WERI-Rb-1 (cell line): ENCODE data around the gene ALDH3A1.

Experiments
- DNase-seq: peaks from one replicate; pipeline ENCODE4 v3.0.0-alpha.2; 2020
- H3K27ac ChIP-seq: fragments of 250-450 bp; sonication (Bioruptor Pico); 2 replicates; pipeline ENCODE4 v1.5.1; 2020; ENCODE audit warnings: mild to moderate bottlenecking, moderate library complexity
- H3K27me3 ChIP-seq: fragments of 250-450 bp; sonication (Bioruptor Pico); 2 replicates; pipeline ENCODE4 v1.5.1; 2021; ENCODE audit warnings: mild to moderate bottlenecking, low read depth, moderate library complexity; ENCODE audit not compliant: insufficient read depth, severe bottlenecking
- H3K36me3 ChIP-seq: fragments of 250-450 bp; sonication (Bioruptor Pico); 2 replicates; pipeline ENCODE4 v1.5.1; 2020; ENCODE audit warnings: mild to moderate bottlenecking, moderate library complexity
- H3K4me3 ChIP-seq: 2 replicates; pipeline ENCODE4 v1.5.1; 2011; ENCODE audit warnings: low read depth, mild to moderate bottlenecking, control low read depth, low read length
- H3K9me3 ChIP-seq: fragments of 250-450 bp; sonication (Bioruptor Pico); 2 replicates; pipeline ENCODE4 v1.5.1; 2021; ENCODE audit warnings: mild to moderate bottlenecking, moderate library complexity; ENCODE audit not compliant: severe bottlenecking
- CTCF ChIP-seq: IDR thresholded peaks from 2 replicates; pipeline ENCODE4 v1.5.1; 2011; ENCODE audit warnings: low read depth, mild to moderate bottlenecking, control low read depth, inconsistent platforms, low read length

The ALDH3A1 gene

GRCh38 chr17:19750835-19751234 is 2.7 kb upstream of the ALDH3A1 start:
- H3K27me3 ChIP-seq = no peaks in the 10 kb centered on the region
- no peak for DNase-seq
- no peaks in the 10 kb centered on the region for H3K9me3 ChIP-seq
- no peaks in the 10 kb centered on the region for H3K36me3 ChIP-seq
- TF ChIP-seq CTCF = no peak
- no peak overlapping the region for H3K27ac ChIP-seq
- H3K4me3 ChIP-seq = no peak overlapping the region

DNA sequence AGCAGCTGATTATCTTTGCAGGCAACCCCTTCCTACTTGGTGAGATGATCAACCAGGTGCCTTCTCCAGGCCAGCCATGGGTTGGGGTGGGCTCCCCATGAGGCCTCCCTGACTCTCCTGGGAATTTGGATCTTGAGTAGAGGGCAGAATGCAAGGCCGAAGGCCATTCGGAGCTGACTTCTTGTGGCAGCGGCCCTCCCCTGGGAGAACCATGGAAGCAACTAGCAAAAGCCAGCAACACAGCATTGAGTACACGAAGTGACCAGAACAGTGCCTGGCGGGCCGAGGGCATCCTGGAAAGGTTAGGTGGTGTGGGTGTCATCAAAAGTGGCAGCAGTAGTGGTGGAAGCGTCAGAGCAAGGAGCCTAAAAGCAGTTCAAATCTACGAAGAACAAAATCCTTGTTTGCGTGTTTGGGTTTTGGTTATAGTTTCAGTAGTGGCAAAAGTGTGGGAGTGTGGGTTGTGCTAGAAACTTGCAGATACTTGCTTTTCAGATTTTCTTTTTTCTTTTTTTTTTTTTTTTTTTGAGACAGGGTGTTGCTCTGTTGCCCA is 2.0 kb upstream of the ALDH3A1 start:
- TF ChIP-seq CTCF = no peak
- Histone ChIP-seq H3K27me3 (no peaks in the 10 kb centered on the region), H3K9me3 (no peaks in the 10 kb centered on the region), H3K4me3 (no peak overlapping the region), H3K27ac (no peak overlapping the region), H3K36me3 (no peaks in the 10 kb centered on the region)
- DNase-seq = no peak

DNA sequence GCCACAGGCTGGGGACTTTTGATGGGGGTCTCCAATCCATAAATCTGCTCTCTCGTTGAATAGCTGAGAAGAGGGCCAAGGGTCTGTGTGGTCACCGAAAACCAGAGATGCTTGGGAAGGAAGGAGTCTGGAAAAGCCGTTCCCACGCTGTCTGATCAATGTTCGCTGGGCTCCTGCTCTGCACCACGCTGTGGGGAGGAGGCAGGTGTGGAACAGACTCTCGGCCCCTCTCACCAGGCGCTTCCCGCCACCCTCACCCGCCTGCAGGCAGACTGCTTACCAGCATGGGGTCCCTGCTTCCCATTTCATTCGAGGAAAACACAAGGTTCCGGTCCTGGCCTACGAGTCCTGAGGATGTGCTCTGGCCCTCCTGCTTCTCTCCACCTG is 702 bp upstream of the ALDH3A1 start:
- no peaks in the 10 kb centered on the region for H3K36me3 ChIP-seq

GRCh38 chr17:19747159-19747719 is 859 bp downstream of the ALDH3A1 start:
- Histone ChIP-seq H3K36me3 (no peaks in the 10 kb centered on the region), H3K4me3 (no peak overlapping the region), H3K27me3 (no peaks in the 10 kb centered on the region), H3K27ac (no peak overlapping the region), H3K9me3 (no peaks in the 10 kb centered on the region)
- DNase-seq = no peak
- TF ChIP-seq CTCF = no peak

More for the DNA sequence above, 702 bp upstream of the ALDH3A1 start:
- Histone ChIP-seq H3K4me3 (no peak overlapping the region), H3K9me3 (no peaks in the 10 kb centered on the region), H3K27me3 (no peaks in the 10 kb centered on the region), H3K27ac (no peak overlapping the region)
- no peak for DNase-seq
- no peak for TF ChIP-seq CTCF

DNA sequence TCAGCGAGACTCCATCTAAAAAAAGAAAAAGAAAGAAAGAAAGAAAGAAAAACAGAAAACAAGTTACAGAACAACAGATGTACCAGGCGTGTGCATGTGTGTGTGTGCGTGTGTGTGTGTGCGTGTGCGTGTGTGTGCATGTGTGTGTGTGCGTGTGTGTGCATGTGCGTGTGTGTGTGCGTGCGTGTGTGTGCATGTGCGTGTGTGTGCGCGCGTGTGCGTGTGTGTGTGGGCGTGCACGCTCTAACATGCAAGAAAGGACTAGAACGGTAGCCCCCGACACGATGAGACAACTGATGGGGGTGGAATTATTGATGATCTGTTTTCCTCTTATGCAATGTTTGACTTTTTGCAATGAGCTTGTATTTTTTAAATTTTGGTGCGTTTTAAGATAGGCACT is 1.6 kb downstream of the ALDH3A1 start:
- H3K4me3 ChIP-seq = no peak overlapping the region
- no peak for DNase-seq
- no peak for TF ChIP-seq CTCF
- no peak overlapping the region for H3K27ac ChIP-seq
- H3K9me3 ChIP-seq = no peaks in the 10 kb centered on the region
- H3K36me3 ChIP-seq = no peaks in the 10 kb centered on the region
- H3K27me3 ChIP-seq = no peaks in the 10 kb centered on the region
